GM12865 (cell line): Measurements from ENCODE around the gene SASH1.

Experiments
- DNase-seq: peaks from one replicate; pipeline ENCODE4 v3.0.0; 2010; ENCODE audit warnings: low read depth
- H3K4me3 ChIP-seq: 2 replicates; pipeline ENCODE4 v1.5.1; 2011; ENCODE audit warnings: mild to moderate bottlenecking, low read depth, low read length, control low read depth
- TF ChIP-seq, protein P1 (sequence below): IDR thresholded peaks from 2 replicates; pipeline ENCODE4 v1.5.1; 2011; ENCODE audit warnings: low read length, control low read depth, low read depth, inconsistent platforms; ENCODE audit not compliant: insufficient read depth; ENCODE audit errors: missing control alignments

SASH1 gene

DNA sequence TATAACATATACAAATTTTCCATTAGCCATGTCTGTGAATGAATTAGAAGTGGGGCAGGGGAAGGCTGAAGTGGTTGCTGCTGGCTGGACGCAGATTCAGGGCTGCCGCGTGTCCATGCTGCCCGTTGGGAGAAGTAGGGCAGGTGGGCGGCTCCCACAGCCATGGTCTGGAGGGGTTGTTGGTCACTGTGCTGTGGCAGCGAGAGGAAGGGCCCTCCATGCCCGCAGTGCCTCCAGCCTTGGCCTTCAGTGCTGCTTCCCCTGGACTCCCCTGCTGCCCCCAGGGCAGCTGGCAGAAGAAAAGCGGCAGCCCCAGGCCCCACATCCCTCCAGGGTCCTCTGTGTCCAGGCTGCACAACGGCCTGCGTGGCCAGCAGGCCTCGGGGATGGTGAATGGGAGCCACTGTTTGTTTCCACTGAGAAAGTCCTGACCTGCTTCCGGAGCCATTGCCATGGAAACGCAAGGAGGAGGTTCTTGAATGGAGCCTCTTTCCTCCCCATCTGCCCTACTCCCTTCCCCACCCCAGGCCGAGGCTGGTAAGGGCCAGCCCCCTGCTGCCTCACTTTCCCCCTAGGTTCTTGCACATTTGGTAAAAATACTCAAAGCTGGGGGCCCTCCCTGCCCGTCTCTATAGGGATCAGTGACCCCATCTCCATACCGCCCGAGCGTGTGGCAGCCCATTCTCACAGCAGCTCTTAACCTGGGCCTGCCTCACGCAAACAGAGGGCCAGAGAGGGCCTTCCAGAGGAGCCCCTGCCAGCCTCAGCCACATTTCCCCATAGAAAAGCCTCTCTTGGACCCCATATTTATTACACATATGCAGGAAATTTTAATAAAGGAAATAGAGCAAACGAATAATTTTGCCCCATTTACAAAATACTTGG lies 113.3 kb downstream of the SASH1 start:
- no peak overlapping the region for H3K4me3 ChIP-seq
- DNase-seq, result no peak
- TF ChIP-seq, protein P1, sequence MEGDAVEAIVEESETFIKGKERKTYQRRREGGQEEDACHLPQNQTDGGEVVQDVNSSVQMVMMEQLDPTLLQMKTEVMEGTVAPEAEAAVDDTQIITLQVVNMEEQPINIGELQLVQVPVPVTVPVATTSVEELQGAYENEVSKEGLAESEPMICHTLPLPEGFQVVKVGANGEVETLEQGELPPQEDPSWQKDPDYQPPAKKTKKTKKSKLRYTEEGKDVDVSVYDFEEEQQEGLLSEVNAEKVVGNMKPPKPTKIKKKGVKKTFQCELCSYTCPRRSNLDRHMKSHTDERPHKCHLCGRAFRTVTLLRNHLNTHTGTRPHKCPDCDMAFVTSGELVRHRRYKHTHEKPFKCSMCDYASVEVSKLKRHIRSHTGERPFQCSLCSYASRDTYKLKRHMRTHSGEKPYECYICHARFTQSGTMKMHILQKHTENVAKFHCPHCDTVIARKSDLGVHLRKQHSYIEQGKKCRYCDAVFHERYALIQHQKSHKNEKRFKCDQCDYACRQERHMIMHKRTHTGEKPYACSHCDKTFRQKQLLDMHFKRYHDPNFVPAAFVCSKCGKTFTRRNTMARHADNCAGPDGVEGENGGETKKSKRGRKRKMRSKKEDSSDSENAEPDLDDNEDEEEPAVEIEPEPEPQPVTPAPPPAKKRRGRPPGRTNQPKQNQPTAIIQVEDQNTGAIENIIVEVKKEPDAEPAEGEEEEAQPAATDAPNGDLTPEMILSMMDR, result no peak

DNA sequence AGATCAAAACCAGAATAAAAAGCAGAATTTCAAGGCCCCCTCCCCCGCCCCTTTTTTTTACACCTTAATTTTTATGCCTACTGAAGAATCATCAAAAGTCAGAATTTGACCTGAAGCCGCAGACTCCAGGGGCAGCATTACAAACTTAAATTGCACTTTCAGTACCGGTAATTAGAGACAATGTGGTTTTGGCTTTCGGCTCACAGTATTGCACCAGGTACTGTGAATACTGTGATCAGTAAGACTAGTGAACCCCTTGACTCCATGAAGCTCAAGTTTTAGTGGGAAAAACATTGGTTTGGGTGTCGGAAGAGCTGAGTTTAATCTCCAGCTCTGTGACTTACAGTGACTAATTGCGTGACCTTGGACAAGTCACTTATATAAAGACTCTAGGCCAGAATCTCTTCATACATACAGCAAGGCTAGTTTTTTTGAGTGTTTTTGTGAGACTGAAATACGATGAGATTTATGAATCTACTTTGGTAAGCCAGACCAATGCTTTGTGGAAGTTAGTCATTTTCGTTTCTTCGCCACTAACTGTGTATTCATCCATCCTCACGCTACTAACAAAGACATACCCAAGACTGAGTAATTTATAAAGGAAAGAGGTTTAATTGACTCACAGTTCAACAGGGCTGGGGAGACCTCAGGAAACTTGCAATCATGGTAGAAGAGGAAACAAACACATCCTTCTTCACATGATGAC lies 114.7 kb downstream of the SASH1 start:
- DNase-seq, result no peak
- H3K4me3 ChIP-seq, result no peak overlapping the region
- TF ChIP-seq, protein P1, result no peak

DNA sequence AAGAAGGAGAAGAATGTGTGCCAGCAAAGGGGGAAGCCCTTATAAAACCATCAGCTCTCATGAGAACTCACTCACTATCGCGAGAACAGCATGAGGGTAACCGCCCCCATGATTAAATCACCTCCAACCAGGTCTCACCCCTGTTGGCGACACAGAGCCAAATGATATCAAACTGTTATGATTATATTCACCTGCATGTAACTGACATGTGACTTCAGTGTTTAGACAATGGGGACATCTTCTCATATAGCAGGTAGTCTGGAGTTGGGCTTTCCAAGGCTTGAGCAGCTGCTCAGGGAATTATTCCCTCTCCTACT lies 115.2 kb downstream of the SASH1 start:
- H3K4me3 ChIP-seq, result no peak overlapping the region
- DNase-seq, result no peak
- TF ChIP-seq, protein P1, result no peak

DNA sequence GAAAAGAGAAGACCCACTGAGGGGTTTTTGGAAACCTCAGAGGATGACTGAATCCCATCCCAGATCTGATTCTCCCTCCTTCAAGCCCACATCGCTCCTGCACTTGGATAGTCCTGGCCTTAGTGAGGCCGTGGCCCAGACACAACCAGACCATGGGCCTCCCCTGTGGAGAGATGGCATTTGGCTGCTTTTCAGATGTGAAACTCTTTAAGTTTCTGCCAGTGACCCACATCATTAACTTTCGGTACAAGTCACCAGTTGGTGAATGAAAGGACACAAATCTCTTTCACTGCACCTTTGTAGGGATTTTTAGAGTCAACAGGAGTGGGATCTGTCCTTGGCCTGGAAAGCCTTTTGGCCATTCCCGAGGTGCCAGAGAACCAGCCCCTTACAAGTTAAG lies 116.6 kb downstream of the SASH1 start:
- DNase-seq, result no peak
- no peak overlapping the region for H3K4me3 ChIP-seq
- TF ChIP-seq, protein P1, result no peak

DNA sequence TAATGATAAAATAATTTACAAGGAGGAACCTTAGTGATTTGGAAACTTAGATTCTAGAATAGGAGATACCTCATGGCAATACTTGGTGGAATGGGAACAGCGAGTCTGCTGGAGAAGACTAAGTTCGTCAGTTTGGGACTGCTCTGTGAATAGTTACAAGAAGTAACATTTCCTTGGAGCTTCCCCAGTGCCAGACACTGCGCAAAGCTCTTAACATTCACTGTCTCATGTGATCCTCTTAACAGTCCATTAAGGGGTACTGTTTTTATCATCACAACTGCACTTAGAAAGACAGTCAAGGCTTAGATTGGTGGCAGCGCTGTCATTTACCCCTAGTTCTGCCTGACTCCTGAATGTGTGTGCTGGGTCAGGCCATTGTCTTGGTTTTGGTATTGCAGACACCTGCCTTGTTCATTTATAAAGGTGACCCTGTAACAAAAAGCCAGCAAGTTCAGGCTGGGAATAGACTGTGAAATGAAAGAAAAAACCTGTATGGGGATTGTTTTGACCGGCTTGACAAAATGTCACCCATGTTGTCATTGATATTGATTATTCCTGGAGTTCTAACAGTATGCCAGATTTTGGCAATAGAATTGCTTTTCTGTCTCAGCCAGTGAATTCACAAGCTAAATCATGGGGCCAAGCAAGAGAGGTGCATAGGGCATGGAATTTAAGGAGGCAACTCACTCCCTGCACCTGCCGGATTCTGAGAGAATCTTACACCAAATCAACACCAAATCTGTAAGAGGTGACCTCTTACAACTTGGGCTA lies 118.4 kb downstream of the SASH1 start:
- TF ChIP-seq, protein P1, result no peak
- no peak overlapping the region for H3K4me3 ChIP-seq
- no peak for DNase-seq

DNA sequence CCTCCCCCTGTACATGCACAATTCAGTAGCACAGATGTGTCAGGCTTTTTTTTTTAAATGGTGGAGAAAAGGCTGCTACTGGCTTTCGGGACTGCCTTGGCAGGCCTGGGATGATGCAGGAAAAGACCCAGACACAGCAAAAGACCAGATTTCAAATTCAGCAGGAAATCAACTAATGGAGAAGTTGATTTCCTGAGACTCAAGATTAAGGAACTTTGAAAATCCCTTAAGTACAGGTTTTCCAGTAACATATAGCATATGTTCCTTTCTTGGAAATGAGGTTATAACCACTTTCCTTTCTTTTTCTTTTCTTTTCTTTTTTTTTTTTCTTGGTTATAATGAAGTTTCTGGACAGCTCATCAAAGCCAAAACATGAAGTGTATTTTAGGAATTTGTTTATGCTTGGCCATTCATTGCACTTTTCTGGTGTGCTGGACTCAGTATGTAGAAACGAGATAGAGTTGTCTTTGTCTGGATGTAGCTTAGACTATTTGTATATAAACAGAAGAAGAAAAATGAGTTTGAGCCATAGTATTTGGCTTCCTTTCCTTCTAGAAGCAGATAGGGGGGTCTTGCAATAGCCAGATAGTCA lies 119.4 kb downstream of the SASH1 start:
- TF ChIP-seq, protein P1, result no peak
- no peak for DNase-seq
- H3K4me3 ChIP-seq, result no peak overlapping the region
